Uterus (tissue), 4 donors: ENCODE data around the gene MOB2. TPM values are rescaled to one million over a fixed set of nuclear protein-coding genes. Genes with fewer than 3 reads are reported as not detected.
A peak's percentile ranks its signal among the peaks of the same experiment; 100 is the strongest.

Experiments
- DNase-seq, 2 donors: peaks; one replicate each; pipeline ENCODE4 v3.0.0-alpha.2; 2019 to 2020
- H3K27ac ChIP-seq, 2 donors: fragments of 200-600 bp; sonication (generic); 1 replicate in 1 of 2; 2 replicates in 1 of 2; pipeline ENCODE4 v1.5.1; 2016 to 2018
- H3K27me3 ChIP-seq, 2 donors: fragments of 200-600 bp; sonication (generic); one replicate each; pipeline ENCODE4 v1.5.1; 2018 to 2019; ENCODE audit warnings: control low read depth in 1 of 2
- H3K36me3 ChIP-seq, 2 donors: fragments of 200-600 bp; sonication (generic); one replicate each; pipeline ENCODE4 v1.5.1; 2019; ENCODE audit warnings: control low read depth in 1 of 2
- H3K4me1 ChIP-seq, 2 donors: fragments of 200-600 bp; sonication (generic); one replicate each; pipeline ENCODE4 v1.5.1; 2018 to 2019; ENCODE audit warnings: control low read depth in 1 of 2
- H3K4me3 ChIP-seq, 2 donors: fragments of 200-600 bp; sonication (generic); 1 replicate in 1 of 2; 2 replicates in 1 of 2; pipeline ENCODE4 v1.5.1; 2018 to 2019; ENCODE audit warnings: mild to moderate bottlenecking in 1 of 2
- H3K9me3 ChIP-seq, 2 donors: fragments of 200-600 bp; sonication (generic); one replicate each; pipeline ENCODE4 v1.5.1; 2019; ENCODE audit warnings: control low read depth in 1 of 2
- CTCF ChIP-seq, 4 experiments: fragments of 200-600 bp in 2 of 4; fragments of 450-650 bp in 2 of 4; sonication (generic) in 2 of 4; IDR thresholded peaks; one replicate each; pipeline ENCODE4 v1.5.1; 2016 to 2019; ENCODE audit warnings: antibody characterized with exemption in 4 of 4, mild to moderate bottlenecking in 2 of 4, moderate library complexity in 1 of 4
- POLR2A ChIP-seq, 2 donors: fragments of 450-650 bp; IDR thresholded peaks; one replicate each; pipeline ENCODE4 v1.6.1; 2016; ENCODE audit warnings: antibody characterized with exemption in 2 of 2, mild to moderate bottlenecking in 1 of 2, moderate library complexity in 1 of 2
- intact Hi-C: fragments of 100-400 bp; cut with DNase I; formaldehyde crosslinking; loops from one replicate; pipeline ENCODE4 v1.15.1; 2023; ENCODE audit warnings: low total_unique reads
- total RNA-seq, 4 donors: library from RNA; depleted of rRNA in 3 of 4; stranded (reverse); fragments of >200 nt in 3 of 4; gene quantifications; one replicate each; pipeline versions ENCODE4 v1.1.0 to v1.2.4, GENCODE V29; 2014 to 2023
- donor health status: DM: yes; HTN: yes; CAD: no.

The MOB2 gene
- total RNA-seq, 4 donors from 2014 or later: 17.1 to 72.6 (median 23.6) TPM

GRCh38 chr11:1455032-1455762 lies 31.4 kb downstream of the MOB2 start:
- intact Hi-C loops: no loop called here
- no peak overlapping the region for H3K4me3 ChIP-seq
- no peaks in the 10 kb centered on the region for H3K9me3 ChIP-seq
- H3K27me3 ChIP-seq: no peaks in the 10 kb centered on the region
- peaks cover 0 to 14% of the 10 kb centered on the region in 2 donors for H3K4me1 ChIP-seq
- no peaks in the 10 kb centered on the region for H3K36me3 ChIP-seq
- no peak for DNase-seq
- TF ChIP-seq POLR2A (IDR thresholded peaks at IDR 0.05) (no peak), CTCF (IDR thresholded peaks at IDR 0.05) (no peak)
- H3K27ac ChIP-seq: no peak overlapping the region

GRCh38 chr11:1454576-1454975 lies 32.0 kb downstream of the MOB2 start:
- Histone ChIP-seq H3K9me3 (no peaks in the 10 kb centered on the region), H3K4me3 (no peak overlapping the region), H3K4me1 (peaks cover 0 to 11% of the 10 kb centered on the region in 2 donors), H3K27me3 (no peaks in the 10 kb centered on the region), H3K27ac (no peak overlapping the region), H3K36me3 (no peaks in the 10 kb centered on the region)
- TF ChIP-seq POLR2A (IDR thresholded peaks at IDR 0.05): no peak
- no peak for TF ChIP-seq CTCF (IDR thresholded peaks at IDR 0.05)
- no peak for DNase-seq
- intact Hi-C loops: no loop called here

- Histone ChIP-seq H3K27me3 (no peaks in the 10 kb centered on the region), H3K4me1 (peaks cover 0 to 5% of the 10 kb centered on the region in 2 donors), H3K4me3 (no peak overlapping the region), H3K9me3 (no peaks in the 10 kb centered on the region), H3K36me3 (no peaks in the 10 kb centered on the region), H3K27ac (no peak overlapping the region)
- intact Hi-C loops: no loop called here
- TF ChIP-seq POLR2A (IDR thresholded peaks at IDR 0.05) (no peak), CTCF (IDR thresholded peaks at IDR 0.05) (peak; percentile 20 to 43 (median 33))
- DNase-seq: peak in 1 of 2 donors; percentile 47
These were observed 33.0 kb downstream of the MOB2 start for GRCh38 chr11:1453611-1454034.

- Histone ChIP-seq H3K4me1 (no peaks in the 10 kb centered on the region), H3K36me3 (no peaks in the 10 kb centered on the region), H3K9me3 (no peaks in the 10 kb centered on the region), H3K27me3 (no peaks in the 10 kb centered on the region), H3K4me3 (no peak overlapping the region), H3K27ac (no peak overlapping the region)
- TF ChIP-seq CTCF (IDR thresholded peaks at IDR 0.05) (no peak), POLR2A (IDR thresholded peaks at IDR 0.05) (no peak)
- intact Hi-C loops: no loop called here
- DNase-seq: no peak
These were observed 33.8 kb downstream of the MOB2 start for GRCh38 chr11:1452744-1453143.

GRCh38 chr11:1451781-1452470 lies 34.7 kb downstream of the MOB2 start:
- intact Hi-C loops: no loop called here
- Histone ChIP-seq H3K36me3 (no peaks in the 10 kb centered on the region), H3K4me1 (no peaks in the 10 kb centered on the region), H3K27me3 (no peaks in the 10 kb centered on the region), H3K9me3 (no peaks in the 10 kb centered on the region), H3K4me3 (no peak overlapping the region), H3K27ac (no peak overlapping the region)
- DNase-seq: no peak
- TF ChIP-seq POLR2A (IDR thresholded peaks at IDR 0.05) (no peak), CTCF (IDR thresholded peaks at IDR 0.05) (no peak)
